Body of pancreas (tissue), 4 donors: Measurements from ENCODE around the gene SLC5A10.

Source experiments
- POLR2A ChIP-seq, 3 donors: fragments of 450-650 bp; IDR thresholded peaks; one replicate each; pipeline ENCODE4 v1.6.1; 2016; ENCODE audit warnings: antibody characterized with exemption in 3 of 3, mild to moderate bottlenecking in 2 of 3
- TF ChIP-seq, protein P1 (sequence below), 7 experiments: fragments of 450-650 bp in 4 of 7; fragments of 200-600 bp in 3 of 7; sonication (generic) in 3 of 7; IDR thresholded peaks; one replicate each; pipeline ENCODE4 v1.5.1; 2016 to 2019; ENCODE audit warnings: antibody characterized with exemption in 7 of 7

DNA sequence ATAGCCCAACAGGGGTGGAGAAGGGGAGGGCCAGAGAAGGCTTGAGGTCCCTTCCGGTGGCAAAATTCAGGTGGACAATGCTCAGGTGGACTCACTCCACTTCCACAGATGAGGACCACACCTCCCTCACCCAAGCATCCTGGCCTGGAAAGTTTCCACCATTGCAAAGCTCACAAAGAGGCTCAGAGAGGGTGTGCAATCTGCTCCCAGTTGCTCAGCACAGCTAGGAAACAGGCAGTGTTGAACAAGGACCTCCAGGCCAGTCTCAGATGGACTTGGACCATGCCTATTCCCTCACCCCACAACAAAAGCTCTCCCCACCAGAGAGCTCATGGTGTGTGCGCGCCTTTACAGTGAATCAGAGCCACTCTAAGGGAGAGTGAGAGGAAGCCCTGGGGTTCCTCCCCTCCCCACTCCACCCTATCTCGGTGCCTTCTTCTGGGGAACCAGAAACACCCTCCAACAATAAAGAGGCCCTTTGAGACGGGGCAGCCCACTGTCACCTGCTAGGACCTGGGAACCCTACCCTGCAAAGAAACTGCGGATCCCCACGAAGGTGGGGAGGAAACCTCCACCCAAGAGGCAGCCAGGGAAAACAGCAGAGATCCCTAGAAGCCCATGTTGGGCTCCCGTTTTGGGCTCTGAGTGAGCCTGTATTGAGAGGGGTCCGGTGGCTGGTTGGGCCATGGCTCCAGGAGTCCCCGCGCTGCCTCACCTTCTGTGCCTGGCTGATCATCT is 51.0 kb downstream of the SLC5A10 start:
- no peak for TF ChIP-seq POLR2A (IDR thresholded peaks at IDR 0.05)
- TF ChIP-seq, protein P1, sequence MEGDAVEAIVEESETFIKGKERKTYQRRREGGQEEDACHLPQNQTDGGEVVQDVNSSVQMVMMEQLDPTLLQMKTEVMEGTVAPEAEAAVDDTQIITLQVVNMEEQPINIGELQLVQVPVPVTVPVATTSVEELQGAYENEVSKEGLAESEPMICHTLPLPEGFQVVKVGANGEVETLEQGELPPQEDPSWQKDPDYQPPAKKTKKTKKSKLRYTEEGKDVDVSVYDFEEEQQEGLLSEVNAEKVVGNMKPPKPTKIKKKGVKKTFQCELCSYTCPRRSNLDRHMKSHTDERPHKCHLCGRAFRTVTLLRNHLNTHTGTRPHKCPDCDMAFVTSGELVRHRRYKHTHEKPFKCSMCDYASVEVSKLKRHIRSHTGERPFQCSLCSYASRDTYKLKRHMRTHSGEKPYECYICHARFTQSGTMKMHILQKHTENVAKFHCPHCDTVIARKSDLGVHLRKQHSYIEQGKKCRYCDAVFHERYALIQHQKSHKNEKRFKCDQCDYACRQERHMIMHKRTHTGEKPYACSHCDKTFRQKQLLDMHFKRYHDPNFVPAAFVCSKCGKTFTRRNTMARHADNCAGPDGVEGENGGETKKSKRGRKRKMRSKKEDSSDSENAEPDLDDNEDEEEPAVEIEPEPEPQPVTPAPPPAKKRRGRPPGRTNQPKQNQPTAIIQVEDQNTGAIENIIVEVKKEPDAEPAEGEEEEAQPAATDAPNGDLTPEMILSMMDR (IDR thresholded peaks at IDR 0.05) = no peak
